Measurements from ENCODE around the gene MSN. TPM values are rescaled to one million over a fixed set of nuclear protein-coding genes. Genes with fewer than 3 reads are reported as not detected.
"Not testable (repeated sequence)": the region's sequence is repeated elsewhere in the genome, so short reads cannot be mapped to it uniquely, and the experiment has no call there.

MSN gene
- polyA plus RNA-seq (392 to 551 TPM (median 421 TPM) in 3 replicates), polyA minus RNA-seq (493 to 669 TPM (median 578 TPM) in 3 replicates)
- 105 TPM for polyA plus RNA-seq (2011; ENCODE audit: low read depth)
- 439 and 498 TPM in 2 replicates for polyA plus RNA-seq (2011; cell fraction: cytosol; rRNA removed)
- 606 and 623 TPM in 2 replicates for polyA plus RNA-seq (2011; cell fraction: nucleus; rRNA removed)
- polyA plus RNA-seq (2012; ENCODE audit: low replicate concordance) = 110 and 441 TPM in 2 replicates
- polyA minus RNA-seq (2011; cell fraction: cytosol; rRNA and poly(A)+ RNA removed) = 319 TPM
- polyA minus RNA-seq (2011; cell fraction: nucleus; rRNA and poly(A)+ RNA removed) = 213 and 374 TPM in 2 replicates

- H2AFZ ChIP-seq (ENCODE audit: control insufficient read depth, low read length) = no peak within 1 kb of the TSS
- H3K79me2 ChIP-seq (ENCODE audit: control insufficient read depth, insufficient read depth, low read length) = peaks cover 49% of the 10 kb centered on the region
- TF ChIP-seq CTCF (optimal IDR thresholded peaks at IDR 0.05 in 1 of 3, IDR thresholded peaks at IDR 0.05 in 1 of 3, conservative IDR thresholded peaks at IDR 0.05 in 1 of 3; ENCODE audit: extremely low read depth in 1 of 3, insufficient read depth in 2 of 3, low read length in 3 of 3) (peak in 1 of 3 experiments; percentile 2), EZH2 (IDR thresholded peaks at IDR 0.05; ENCODE audit: low read length) (no peak)
- H3K4me2 ChIP-seq (ENCODE audit: control insufficient read depth, extremely low read depth, insufficient read depth, low read depth, low read length) = peak within 1 kb of the TSS; percentile 86
- FAIRE-seq (no peak), DNase-seq (ENCODE audit: low read depth, low spot score) (no peak)
- H3K36me3 ChIP-seq (ENCODE audit: control insufficient read depth in 2 of 2, extremely low read depth in 1 of 2, insufficient read depth in 2 of 2, low read length in 2 of 2) = peaks cover 0 to 9% of the 10 kb centered on the region in 2 experiments
- no peaks in the 10 kb centered on the region for H4K20me1 ChIP-seq (ENCODE audit: control insufficient read depth, extremely low read depth, insufficient read depth, low read length)
- H3K4me1 ChIP-seq (ENCODE audit: control insufficient read depth, extremely low read depth, insufficient read depth, low read length) = peaks cover 11% of the 10 kb centered on the region
- dilution Hi-C loops (cut with MboI; ENCODE audit: extremely low pct_ligation_motif_present, low sequenced_read_pairs) = no loop called here
- H3K4me3 ChIP-seq (ENCODE audit: control insufficient read depth in 2 of 3, extremely low read depth in 1 of 3, insufficient read depth in 2 of 3, low read depth in 1 of 3, low read length in 3 of 3) = peak within 1 kb of the TSS; percentile 74 to 82 (median 74)
- H3K27ac ChIP-seq (ENCODE audit: control insufficient read depth, insufficient read depth, low read length) = peak within 1 kb of the TSS; percentile 95
- H3K27me3 ChIP-seq (ENCODE audit: control insufficient read depth, extremely low read depth, insufficient read depth, low read length) = no peaks in the 10 kb centered on the region
- peak within 1 kb of the TSS; percentile 93 for H3K9ac ChIP-seq (ENCODE audit: control insufficient read depth, extremely low read depth, insufficient read depth, low read length)
- H3K9me3 ChIP-seq (ENCODE audit: control insufficient read depth, low read depth, low read length) = no peaks in the 10 kb centered on the region
- no peaks in the 10 kb centered on the region for H3K9me1 ChIP-seq (ENCODE audit: control insufficient read depth, extremely low read depth, insufficient read depth, low read length)
Measured at GRCh38 chrX:65667503-65668376, at the start of gene MSN. Gene MSN (plus strand): TSS chrX:65667654. CDS start chrX:65667842, 188 bp downstream.

GRCh38 chrX:65620096-65620705 is 47.3 kb upstream of the MSN start:
- H3K4me3 ChIP-seq (ENCODE audit: control insufficient read depth in 2 of 3, extremely low read depth in 1 of 3, insufficient read depth in 2 of 3, low read depth in 1 of 3, low read length in 3 of 3); H3K4me2 ChIP-seq (ENCODE audit: control insufficient read depth, extremely low read depth, insufficient read depth, low read depth, low read length); H3K36me3 ChIP-seq (ENCODE audit: control insufficient read depth in 2 of 2, extremely low read depth in 1 of 2, insufficient read depth in 2 of 2, low read length in 2 of 2); dilution Hi-C loops (cut with MboI; ENCODE audit: extremely low pct_ligation_motif_present, low sequenced_read_pairs); H3K27ac ChIP-seq (ENCODE audit: control insufficient read depth, insufficient read depth, low read length); H3K9me1 ChIP-seq (ENCODE audit: control insufficient read depth, extremely low read depth, insufficient read depth, low read length); H3K9me3 ChIP-seq (ENCODE audit: control insufficient read depth, low read depth, low read length); H2AFZ ChIP-seq (ENCODE audit: control insufficient read depth, low read length); H3K79me2 ChIP-seq (ENCODE audit: control insufficient read depth, insufficient read depth, low read length); DNase-seq (ENCODE audit: low read depth, low spot score); H3K9ac ChIP-seq (ENCODE audit: control insufficient read depth, extremely low read depth, insufficient read depth, low read length); FAIRE-seq; H4K20me1 ChIP-seq (ENCODE audit: control insufficient read depth, extremely low read depth, insufficient read depth, low read length); H3K4me1 ChIP-seq (ENCODE audit: control insufficient read depth, extremely low read depth, insufficient read depth, low read length); H3K27me3 ChIP-seq (ENCODE audit: control insufficient read depth, extremely low read depth, insufficient read depth, low read length): not testable (repeated sequence)

Measured in keratinocyte (primary cell).